ENCODE results near the gene C6orf15. TPM values are rescaled to one million over a fixed set of nuclear protein-coding genes. Genes with fewer than 3 reads are reported as not detected.

C6orf15 gene
- total and polyA plus RNA-seq, 5 donors, result not detected

DNA sequence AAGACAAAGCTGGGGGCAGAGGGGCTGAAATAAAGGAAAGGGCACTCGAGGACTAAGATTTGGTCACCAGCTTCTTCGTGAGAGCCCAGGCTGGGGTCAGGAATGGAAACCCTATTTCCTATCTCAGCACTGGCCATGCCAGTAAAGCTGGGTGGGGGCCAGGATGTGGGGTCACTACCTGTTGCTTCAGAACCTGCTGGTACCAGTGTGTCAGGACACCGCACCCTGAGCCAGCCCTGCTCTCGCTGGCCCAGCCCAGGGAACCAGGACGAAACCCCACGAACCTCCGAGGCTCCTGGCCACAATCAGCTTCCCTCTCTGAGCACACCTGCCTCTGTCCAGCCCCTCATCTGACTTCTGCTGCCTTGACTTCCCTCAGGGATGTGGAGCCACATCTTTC lies 5.8 kb upstream of the C6orf15 start:
- DNase-seq (no peak), ATAC-seq (no peak)
- Histone ChIP-seq H3K27me3 (ENCODE audit: control insufficient read depth, insufficient read depth) (no peaks in the 10 kb centered on the region), H3K4me1 (ENCODE audit: control insufficient read depth, insufficient read depth, low read length) (peaks cover 25% of the 10 kb centered on the region), H3K9me3 (ENCODE audit: control insufficient read depth, low read length) (no peaks in the 10 kb centered on the region), H3K4me3 (ENCODE audit: low read length) (no peak overlapping the region), H3K27ac (ENCODE audit: low read length) (no peak overlapping the region)
- intact Hi-C loops (cut with DNase I), result no loop called here
- 87% methylated on average over 7 of the region's 7 CpGs for WGBS

DNA sequence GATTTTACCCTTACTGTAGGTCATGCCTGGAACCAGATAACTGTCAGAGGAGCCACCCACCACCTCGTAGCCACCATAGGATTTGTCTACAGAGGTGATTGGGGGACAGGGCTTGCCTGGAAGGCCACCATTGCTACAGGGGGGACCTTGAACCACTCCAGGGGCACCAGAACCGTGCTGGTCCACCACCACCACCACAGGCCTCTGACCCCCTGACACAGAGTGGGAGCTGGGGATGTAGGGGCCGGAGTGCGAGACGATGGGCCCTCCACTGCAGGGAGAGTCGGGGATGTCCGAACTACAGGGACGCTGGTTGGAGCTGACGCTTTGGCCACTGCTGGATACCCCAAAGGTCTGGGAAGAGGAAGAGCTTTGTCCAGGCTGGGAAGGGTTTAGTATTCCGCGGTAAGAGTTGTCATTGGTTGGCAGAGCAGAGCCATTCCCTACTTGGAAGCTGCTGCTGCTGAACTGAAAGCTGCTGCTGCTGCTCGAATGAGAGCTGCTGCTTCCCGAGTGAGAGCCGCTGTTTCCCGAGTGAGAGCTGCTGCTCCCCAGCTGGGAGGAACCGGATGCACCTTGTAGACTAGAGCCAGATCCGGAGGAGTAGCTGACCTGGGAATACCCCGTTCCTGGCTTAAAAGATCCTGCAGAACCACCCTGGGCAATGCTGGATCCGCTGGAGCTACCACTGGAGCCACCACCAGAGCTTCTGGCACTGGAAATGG lies 4.4 kb upstream of the C6orf15 start:
- peak in 2 of 3 donors; percentile 54 to 70 for DNase-seq
- peaks cover 22% of the 10 kb centered on the region for H3K4me1 ChIP-seq (ENCODE audit: control insufficient read depth, insufficient read depth, low read length)
- H3K27ac ChIP-seq (ENCODE audit: low read length), result peak overlapping the region; percentile 64
- peak overlapping the region; percentile 27 for H3K4me3 ChIP-seq (ENCODE audit: low read length)
- peak; percentile 9 to 20 for ATAC-seq
- H3K27me3 ChIP-seq (ENCODE audit: control insufficient read depth, insufficient read depth), result no peaks in the 10 kb centered on the region
- WGBS, result 57% methylated on average over 19 of the region's 19 CpGs
- no peaks in the 10 kb centered on the region for H3K9me3 ChIP-seq (ENCODE audit: control insufficient read depth, low read length)
- intact Hi-C loops (cut with DNase I), result no loop called here

DNA sequence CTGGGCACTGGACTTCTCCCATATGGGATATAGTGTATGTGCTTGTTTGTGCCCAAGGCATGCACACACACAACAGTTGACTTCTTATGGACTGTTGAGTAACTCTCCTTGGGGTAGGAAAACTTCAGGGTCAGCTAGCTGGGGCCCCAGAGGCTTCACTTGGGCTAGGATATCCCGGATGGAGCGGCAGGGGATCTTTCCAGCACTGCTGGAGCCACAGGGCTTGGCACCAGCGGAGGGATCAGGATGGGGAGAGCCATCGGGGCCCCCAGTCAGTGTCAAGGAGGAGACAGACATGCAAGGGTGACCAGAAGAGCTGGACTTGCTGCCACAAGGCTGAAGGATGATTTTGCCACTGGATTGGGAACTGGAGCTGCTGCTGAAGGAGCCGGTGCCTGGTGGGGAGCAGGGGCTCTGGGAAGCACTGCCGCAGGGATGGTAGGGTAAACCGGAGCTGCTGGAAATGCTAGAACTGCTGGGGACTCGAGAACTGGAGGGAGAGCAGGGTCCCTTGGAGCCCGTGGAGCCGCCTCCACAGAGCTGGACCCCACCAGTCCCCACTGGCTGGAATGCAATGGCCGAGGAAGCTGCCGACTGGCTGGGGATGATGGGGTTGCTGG lies 3.7 kb upstream of the C6orf15 start:
- Histone ChIP-seq H3K4me3 (ENCODE audit: low read length) (no peak overlapping the region), H3K27ac (ENCODE audit: low read length) (no peak overlapping the region), H3K9me3 (ENCODE audit: control insufficient read depth, low read length) (no peaks in the 10 kb centered on the region), H3K27me3 (ENCODE audit: control insufficient read depth, insufficient read depth) (no peaks in the 10 kb centered on the region), H3K4me1 (ENCODE audit: control insufficient read depth, insufficient read depth, low read length) (peaks cover 22% of the 10 kb centered on the region)
- intact Hi-C loops (cut with DNase I), result no loop called here
- no peak for DNase-seq
- 96% methylated on average over 12 of the region's 12 CpGs for WGBS
- no peak for ATAC-seq

DNA sequence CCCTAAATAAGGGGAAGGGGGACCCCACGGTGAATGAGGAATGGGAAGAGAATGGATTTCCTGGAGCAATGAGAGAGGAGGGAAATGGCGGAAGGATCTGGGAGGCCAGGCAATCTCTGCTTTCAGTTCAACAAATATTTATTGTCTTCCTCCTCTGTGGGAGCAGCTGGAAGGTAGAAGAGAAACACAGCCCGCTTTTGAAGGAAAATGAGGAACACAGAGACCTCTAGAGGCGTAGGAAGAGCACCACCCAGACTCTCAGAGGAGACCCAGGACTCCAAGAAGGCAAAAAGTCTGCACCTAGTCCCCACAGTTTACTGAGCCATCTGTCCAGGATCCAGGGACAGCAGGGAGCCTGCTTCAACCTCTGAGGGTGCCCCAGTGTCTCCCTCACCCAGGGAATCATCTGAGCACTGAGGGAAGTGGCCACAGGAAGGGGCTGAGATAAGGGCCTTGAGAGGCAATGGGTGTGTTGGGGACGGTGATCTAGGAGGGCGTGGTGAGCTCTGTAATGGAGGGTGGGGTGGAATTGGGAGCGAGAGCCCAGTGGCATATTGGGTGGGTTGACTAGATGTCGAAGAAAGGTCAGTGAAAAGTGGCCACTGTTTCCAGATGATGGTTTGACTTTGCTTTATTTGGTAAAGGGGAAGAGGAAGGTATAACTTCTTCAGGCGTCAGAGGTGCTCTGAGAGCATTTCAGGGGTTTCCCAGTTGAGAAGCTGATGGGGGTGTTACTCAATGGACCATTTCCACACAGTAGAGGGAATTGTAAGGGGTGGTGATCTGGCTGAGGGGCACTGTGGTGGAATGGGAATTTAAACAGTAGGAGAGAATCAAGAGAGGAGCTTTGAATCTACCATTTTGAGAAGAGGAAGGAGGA lies 2.8 kb upstream of the C6orf15 start:
- intact Hi-C loops (cut with DNase I), result no loop called here
- Histone ChIP-seq H3K4me3 (ENCODE audit: low read length) (peak overlapping the region; percentile 16), H3K27ac (ENCODE audit: low read length) (peak overlapping the region; percentile 98), H3K4me1 (ENCODE audit: control insufficient read depth, insufficient read depth, low read length) (peaks cover 22% of the 10 kb centered on the region), H3K9me3 (ENCODE audit: control insufficient read depth, low read length) (no peaks in the 10 kb centered on the region), H3K27me3 (ENCODE audit: control insufficient read depth, insufficient read depth) (no peaks in the 10 kb centered on the region)
- 56% methylated on average over 9 of the region's 9 CpGs for WGBS
- ATAC-seq (peak; percentile 30 to 31), DNase-seq (no peak)

DNA sequence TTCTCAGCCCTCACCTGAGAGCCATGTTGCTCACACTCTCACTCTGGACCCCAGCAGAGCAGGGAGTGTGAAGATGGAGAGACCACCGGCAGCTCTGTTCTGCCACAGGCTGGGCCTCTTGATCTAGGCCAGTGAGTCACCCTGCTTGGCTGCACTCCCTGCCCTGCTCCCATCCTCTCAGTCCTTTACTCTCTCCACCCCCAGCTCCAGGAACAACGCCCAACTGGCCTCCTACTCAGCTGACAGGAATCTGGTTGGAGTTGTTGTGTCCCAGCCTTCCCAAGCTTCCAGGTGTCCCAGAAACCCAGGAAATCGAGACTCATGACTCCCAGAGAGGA lies 2.1 kb upstream of the C6orf15 start, which contains the start of gene PSORS1C1:
PSORS1C1 (plus strand) TSS at position 260 of the 338 bp plus-strand sequence. CDS start 14,833 bp downstream, outside the sequence.
- Histone ChIP-seq H3K4me1 (ENCODE audit: control insufficient read depth, insufficient read depth, low read length) (peaks cover 22% of the 10 kb centered on the region), H3K27ac (ENCODE audit: low read length) (peak within 1 kb of the TSS; percentile 98)

DNA sequence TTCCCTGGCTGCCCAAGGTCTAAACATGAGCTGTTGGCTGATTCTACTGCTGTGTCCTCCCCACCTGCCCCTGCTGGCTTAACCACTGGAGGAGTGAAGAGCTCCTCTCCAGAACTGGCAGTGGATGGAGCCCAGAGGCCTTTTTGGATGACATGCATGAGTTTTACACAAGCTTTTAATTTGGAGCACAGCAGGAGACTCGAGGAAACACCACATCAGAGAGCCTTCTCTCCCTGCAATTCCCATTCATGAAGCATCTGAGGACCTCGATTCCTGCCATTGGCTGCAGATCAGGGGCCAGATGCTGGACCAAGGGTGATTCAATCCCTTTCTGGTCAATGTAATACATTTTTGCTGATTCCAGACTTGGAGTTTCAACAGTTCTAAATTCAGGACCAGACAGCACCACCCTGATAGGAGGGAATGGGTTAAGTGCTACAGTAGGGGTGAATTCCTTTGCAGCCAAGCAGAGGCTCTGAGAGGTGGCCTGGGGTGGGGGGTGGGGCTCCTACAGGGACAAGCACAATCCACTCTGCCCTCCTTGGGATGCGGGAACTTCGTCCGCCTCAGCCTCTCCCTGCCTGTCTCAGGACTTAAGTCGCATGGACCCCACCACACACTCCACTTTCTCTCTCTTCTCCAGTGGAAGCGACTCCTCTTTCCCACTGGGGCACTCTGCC lies 1.6 kb upstream of the C6orf15 start:
- Histone ChIP-seq H3K27me3 (ENCODE audit: control insufficient read depth, insufficient read depth) (no peaks in the 10 kb centered on the region), H3K9me3 (ENCODE audit: control insufficient read depth, low read length) (no peaks in the 10 kb centered on the region), H3K4me1 (ENCODE audit: control insufficient read depth, insufficient read depth, low read length) (peaks cover 22% of the 10 kb centered on the region), H3K27ac (ENCODE audit: low read length) (peak overlapping the region; percentile 98), H3K4me3 (ENCODE audit: low read length) (no peak overlapping the region)
- intact Hi-C loops (cut with DNase I), result no loop called here
- WGBS, result 60% methylated on average over 7 of the region's 7 CpGs
- DNase-seq (no peak), ATAC-seq (peak in 1 of 2 donors; percentile 6)

More for the DNA sequence above, 2.1 kb upstream of the C6orf15 start, which contains the start of gene PSORS1C1:
- no peaks in the 10 kb centered on the region for H3K9me3 ChIP-seq (ENCODE audit: control insufficient read depth, low read length)
- intact Hi-C loops (cut with DNase I), result no loop called here
- ATAC-seq (peak; percentile 94), DNase-seq (peak; percentile 91 to 95 (median 92))
- peak within 1 kb of the TSS; percentile 16 for H3K4me3 ChIP-seq (ENCODE audit: low read length)
- WGBS, result 10% methylated on average over 3 of the region's 3 CpGs
- H3K27me3 ChIP-seq (ENCODE audit: control insufficient read depth, insufficient read depth), result no peaks in the 10 kb centered on the region

DNA sequence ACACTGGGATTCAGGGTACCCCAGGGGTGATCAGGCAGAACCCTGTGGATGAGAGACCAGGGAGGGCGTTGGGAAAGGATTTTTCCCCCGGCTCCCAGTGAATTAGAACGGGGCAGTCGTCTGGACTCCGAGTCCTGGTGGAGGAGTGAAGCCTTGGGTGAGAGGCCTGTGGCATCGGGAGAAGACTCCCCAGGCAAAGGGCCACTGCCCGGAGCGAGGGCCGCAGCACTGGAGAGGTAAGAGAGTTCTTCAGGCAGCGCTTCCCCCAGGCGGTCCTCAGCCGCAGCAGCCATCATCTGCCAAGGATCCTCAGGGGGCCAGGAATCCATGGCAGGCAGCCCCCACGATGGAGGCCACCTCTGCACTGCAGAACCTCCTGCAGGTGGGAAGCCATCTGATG lies 663 bp downstream of the C6orf15 start:
- no peaks in the 10 kb centered on the region for H3K27me3 ChIP-seq (ENCODE audit: control insufficient read depth, insufficient read depth)
- no peak for ATAC-seq
- peaks cover 20% of the 10 kb centered on the region for H3K4me1 ChIP-seq (ENCODE audit: control insufficient read depth, insufficient read depth, low read length)
- no peak overlapping the region for H3K4me3 ChIP-seq (ENCODE audit: low read length)
- H3K27ac ChIP-seq (ENCODE audit: low read length), result no peak overlapping the region
- DNase-seq, result no peak
- no peaks in the 10 kb centered on the region for H3K9me3 ChIP-seq (ENCODE audit: control insufficient read depth, low read length)
- WGBS, result 89% methylated on average over 13 of the region's 13 CpGs
- intact Hi-C loops (cut with DNase I), result no loop called here

DNA sequence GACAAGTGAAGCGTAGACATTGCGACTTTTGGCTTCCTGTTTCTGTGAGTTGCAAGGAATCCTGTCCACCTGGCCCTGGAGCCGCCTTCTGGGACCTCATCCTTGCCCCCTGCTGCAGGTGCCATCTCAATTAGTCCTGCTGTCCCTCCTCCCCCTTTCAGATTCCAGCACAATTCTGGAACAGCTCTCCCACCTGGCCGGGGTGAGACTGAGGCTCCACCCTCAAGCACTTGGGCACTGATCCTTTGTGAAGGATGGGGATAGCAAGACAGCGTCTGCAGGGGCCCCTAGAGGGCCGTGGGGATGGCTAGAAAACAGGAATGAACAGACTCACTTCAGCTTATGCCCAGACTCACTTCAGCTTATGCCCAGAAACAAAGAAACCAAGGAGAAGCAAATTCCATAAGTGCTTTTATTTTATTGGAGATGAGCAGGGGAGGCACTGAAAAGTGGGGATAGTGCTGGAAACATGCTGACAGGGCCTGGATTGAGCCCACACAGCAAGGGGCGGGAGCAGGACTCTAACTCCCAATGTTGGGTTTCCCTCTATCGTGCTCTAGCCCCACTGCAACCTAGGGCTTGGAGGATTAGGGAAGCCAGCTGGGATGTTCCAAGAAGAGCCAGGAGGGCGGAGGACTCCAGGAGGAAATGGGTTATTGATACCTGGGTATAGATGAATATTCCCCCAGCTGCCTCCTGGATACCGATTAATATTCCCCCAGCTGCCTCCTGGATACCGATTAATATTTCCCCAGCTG lies 1.4 kb downstream of the C6orf15 start:
- intact Hi-C loops (cut with DNase I), result no loop called here
- Histone ChIP-seq H3K4me1 (ENCODE audit: control insufficient read depth, insufficient read depth, low read length) (peaks cover 16% of the 10 kb centered on the region), H3K9me3 (ENCODE audit: control insufficient read depth, low read length) (no peaks in the 10 kb centered on the region), H3K27ac (ENCODE audit: low read length) (no peak overlapping the region), H3K4me3 (ENCODE audit: low read length) (no peak overlapping the region), H3K27me3 (ENCODE audit: control insufficient read depth, insufficient read depth) (no peaks in the 10 kb centered on the region)
- ATAC-seq, result no peak
- 75% methylated on average over 11 of the region's 11 CpGs for WGBS
- no peak for DNase-seq

DNA sequence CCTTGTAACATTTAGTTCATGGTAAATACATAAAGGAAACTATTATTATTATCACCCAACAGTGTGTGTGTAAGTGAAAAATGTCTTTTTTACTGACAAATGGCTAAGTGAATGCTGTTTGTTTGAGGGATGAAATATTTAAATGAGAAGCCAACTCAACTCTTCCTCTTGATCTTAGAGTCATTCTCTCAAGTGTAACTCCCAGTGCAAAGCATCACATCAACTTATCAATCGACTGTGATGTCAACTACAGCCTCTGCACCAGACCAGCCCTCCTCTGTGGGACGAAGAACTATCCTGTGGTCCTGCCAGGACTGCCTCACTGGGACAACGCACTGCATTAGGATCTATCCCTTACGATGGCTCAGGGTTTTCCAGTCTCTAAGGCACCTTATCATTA lies 5.3 kb downstream of the C6orf15 start:
- Histone ChIP-seq H3K27ac (ENCODE audit: low read length) (no peak overlapping the region), H3K4me1 (ENCODE audit: control insufficient read depth, insufficient read depth, low read length) (no peaks in the 10 kb centered on the region), H3K9me3 (ENCODE audit: control insufficient read depth, low read length) (no peaks in the 10 kb centered on the region), H3K4me3 (ENCODE audit: low read length) (no peak overlapping the region), H3K27me3 (ENCODE audit: control insufficient read depth, insufficient read depth) (no peaks in the 10 kb centered on the region)
- intact Hi-C loops (cut with DNase I), result no loop called here
- ATAC-seq, result no peak
- 55% methylated on average over 4 of the region's 4 CpGs for WGBS
- no peak for DNase-seq

DNA sequence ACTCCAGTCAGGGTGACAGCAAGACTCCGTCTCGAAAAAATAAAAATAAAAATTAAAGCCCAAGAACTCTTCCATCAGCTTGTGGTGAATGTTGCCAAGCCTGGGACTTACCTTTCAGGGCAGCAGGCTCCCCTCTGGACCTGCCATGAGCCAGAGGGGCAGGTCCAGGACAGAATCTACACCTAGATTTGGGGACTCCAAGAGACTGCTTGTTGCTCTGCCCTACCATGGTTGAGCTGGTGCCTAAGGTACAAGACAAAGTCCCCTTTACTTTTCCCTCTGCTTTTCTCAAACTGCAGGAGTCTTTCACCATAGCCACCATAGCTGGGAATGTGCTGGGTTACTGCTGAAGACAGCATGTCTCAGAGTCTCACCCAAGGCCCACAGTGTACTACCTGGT lies 9.2 kb downstream of the C6orf15 start:
- ATAC-seq (peak in 1 of 2 donors; percentile 28), DNase-seq (no peak)
- Histone ChIP-seq H3K4me3 (ENCODE audit: low read length) (no peak overlapping the region), H3K9me3 (ENCODE audit: control insufficient read depth, low read length) (no peaks in the 10 kb centered on the region), H3K27me3 (ENCODE audit: control insufficient read depth, insufficient read depth) (no peaks in the 10 kb centered on the region), H3K27ac (ENCODE audit: low read length) (no peak overlapping the region), H3K4me1 (ENCODE audit: control insufficient read depth, insufficient read depth, low read length) (no peaks in the 10 kb centered on the region)
- intact Hi-C loops (cut with DNase I), result no loop called here
- 96% methylated on average over 2 of the region's 2 CpGs for WGBS

Measured in right cardiac atrium (tissue), 5 donors.